ENCODE measurements around the gene ZNF423.
"Not testable (repeated sequence)": the region's sequence is repeated elsewhere in the genome, so short reads cannot be mapped to it uniquely, and the experiment has no call there.

ZNF423 gene

DNA sequence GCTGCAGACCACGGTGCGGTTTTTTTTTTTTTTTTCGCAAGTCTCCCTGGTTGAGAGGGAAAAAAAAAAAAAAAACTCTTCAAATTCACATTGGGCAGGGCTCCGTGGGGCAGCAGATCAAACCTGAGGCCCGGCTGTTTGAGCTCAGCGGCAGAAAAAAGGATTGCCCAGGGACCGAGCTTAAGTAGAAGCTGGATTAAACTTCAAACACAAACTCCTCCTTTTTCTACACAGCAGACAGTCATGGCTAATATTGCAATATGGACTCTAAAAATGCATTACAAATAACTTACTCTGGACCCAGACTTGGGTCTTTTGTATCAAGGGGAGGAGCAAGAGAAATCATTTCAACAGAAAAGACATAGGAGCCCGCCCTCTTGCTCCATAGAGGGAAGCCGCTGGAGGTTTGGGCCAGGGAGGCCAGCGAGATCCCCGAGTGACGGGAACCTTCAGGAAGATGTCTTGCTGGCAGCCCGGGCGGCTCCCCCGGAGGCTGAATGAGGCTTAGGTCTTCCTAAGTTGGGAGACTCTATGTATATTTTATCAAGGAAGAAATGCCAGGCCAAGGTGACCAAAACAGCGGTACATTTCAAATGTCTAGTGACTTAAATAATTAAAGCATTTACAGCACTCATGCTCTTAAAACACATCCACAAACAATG, 167.7 kb downstream of the ZNF423 start:
- DNase-seq: no peak

DNA sequence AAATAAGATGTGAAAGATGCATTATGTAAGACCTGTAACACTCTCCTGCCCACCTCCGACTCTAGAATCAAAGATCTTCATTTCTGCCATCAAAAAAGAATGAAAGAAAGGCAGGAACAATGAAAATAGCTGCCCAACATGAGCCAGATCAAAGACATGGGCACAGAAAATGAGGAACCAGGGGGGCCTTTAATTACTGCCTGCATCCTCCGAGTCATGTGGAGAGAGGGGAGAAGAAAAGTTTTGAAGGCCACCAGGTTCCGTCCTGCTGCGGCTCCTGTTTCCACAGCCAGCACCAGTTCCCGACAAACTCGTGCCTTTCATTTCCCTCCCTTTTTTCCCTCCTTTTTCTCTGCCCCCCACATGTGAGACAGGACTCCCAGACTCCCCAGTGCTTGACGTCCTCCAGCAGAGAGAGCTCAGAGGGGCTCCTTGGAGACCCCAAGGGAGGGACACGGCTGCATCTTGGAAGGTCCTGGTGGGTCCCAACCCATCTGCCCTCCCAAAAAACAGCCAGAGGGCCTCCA, 168.4 kb downstream of the ZNF423 start:
- no peak for DNase-seq

DNA sequence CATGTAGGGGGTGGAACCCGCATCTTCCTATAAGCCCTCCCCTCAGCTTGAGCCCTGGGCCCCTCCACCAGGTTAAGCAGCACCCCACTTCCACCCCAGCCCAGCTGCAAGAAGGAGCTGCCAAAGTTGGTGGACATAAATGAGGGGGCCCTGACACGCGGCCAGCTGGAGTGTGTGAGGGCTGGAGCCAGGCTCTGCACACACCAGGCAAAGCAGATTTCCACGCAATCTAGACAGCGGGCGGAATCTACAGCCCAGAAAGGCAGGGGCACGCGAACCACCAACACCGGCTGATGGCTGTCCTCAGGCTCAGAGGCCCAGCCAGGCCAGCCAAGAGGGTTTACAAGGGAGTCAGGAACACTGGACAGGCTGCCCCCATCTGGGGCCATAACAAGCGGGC, 171.2 kb downstream of the ZNF423 start:
- no peak for DNase-seq

DNA sequence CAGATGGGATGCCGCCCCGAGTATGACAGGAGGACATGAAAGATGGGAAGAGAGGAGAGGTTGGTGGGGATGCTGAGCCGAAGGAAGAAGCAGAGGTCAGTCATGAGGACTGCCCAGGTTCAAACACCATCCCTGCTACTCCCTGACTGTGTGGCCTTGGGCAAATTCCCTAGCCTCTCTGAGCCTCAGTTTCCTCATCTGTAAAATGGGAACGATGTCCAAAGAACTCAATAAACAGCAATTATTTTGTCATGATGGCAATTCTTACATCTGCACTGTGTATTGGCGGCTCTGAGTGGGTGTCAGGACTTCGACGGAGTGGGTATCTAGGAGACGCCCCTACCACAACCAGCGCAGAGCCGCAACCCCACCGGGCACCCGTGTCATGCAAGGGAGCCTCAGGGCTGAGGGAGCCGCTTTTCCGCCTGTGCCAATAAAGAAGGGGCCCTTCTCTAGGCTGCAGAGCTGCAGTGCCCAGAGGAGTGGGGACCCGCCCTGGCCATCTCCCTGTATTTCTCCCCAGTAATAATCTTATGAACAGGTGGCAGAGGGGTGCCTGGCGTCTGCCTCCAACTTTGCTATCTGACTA, 173.2 kb downstream of the ZNF423 start:
- DNase-seq: no peak

DNA sequence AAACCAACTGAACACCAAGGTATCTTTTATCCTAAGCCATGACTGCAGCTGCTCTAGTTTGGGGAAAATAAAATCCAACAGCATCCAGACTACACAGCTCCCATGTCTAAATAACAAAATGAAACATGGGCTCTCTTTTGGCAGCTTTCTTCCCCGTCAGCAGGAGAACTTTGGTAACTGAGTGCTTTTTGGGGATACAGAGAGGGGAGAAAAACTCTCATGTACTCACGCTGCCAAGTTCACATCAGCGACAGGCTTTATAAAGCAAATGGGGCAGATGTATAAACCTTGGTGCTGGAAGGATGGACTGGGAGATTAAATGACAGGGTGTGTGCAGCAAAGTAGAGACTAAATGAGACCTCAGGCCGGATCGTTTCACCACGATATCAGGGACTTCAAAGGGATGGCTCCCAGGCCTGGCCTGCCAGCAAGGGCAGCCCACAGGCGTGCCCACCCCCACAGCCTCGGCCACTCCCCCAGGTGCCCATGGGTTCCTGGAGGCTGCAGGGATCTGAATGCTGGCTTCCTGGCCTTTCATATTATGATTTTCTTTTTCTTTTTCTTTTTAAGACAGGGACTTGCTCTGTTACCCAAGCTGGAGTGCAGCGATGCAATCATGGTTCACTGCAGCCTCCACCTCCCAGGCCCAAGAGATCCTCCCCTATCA, 174.6 kb downstream of the ZNF423 start:
- DNase-seq: no peak

DNA sequence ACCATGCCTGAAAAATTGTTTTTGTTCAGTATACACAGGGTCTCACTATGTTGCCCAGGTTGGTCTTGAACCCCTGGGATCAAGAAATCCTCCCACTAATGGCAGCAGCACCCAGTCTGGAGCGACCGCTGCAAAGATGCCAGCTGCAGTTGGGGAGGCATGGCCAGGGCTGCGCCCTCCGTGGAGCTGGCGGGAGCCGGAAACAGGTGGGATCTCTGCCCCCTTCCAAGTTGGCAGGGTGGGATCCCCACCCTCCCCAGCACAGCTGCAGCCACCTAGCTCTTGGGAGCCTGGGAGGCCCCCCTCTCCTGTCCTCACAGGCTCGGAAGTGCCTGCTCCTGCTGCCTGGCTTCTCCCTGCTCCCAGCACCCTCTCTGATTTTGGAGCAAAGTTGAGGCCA, 176.8 kb downstream of the ZNF423 start:
- DNase-seq: no peak

DNA sequence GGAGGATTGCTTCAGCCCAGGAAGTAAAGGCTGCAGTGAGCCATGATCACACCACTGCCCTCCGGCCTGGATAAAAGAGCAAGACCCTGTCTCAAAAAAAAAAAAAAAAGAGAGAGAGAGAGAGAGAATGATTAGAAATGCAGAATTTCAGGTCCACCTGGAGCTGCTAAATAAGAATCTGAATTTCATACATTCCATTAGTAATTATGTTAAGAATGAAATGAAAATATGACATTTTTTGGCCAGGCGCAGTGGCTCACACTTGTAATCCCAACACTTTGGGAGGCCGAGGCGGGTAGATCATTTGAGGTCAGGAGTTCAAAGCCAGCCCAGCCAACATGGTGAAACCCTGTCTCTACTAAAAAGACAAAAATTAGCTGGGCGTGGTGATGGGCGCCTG, 178.3 kb downstream of the ZNF423 start:
- not testable (repeated sequence) for DNase-seq

DNA sequence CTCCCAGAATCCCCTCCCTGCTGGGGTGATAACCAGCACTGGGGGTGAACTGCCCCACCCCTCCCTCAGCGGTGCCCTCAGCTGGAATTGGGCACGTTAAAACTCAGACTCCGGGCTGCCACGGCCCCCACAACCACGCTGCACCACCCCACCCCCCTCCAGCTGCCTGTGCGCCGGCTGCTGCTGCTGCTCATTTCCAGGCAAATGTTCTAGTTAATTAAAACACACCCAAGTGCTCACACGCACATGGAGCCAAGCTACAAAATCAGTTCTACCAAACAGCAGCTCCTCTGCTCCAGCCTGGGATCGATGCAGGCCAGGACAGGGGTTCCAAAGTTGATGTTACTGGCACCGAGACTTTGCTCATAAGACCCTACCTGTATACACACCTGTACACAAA, 180.5 kb downstream of the ZNF423 start:
- DNase-seq: peak; percentile 11

DNA sequence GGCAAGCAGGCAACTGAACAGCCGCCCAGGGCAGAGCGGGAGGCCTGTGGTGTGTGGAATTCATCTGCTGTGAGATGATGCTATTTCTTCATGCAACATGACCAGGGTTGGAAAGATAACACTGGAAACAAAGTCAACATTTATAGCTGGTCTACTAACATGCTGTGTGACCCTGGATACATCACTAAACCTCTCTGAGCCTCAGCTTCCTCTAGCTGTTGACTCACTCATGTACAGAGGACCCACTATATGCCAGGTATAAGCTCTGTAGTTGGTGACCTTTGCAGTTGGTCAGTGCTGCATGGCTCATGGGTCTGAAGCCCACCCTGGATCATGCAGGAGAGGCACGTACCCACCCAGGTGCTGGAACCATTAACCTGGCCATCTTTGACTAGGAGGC, 180.9 kb downstream of the ZNF423 start:
- no peak for DNase-seq

DNA sequence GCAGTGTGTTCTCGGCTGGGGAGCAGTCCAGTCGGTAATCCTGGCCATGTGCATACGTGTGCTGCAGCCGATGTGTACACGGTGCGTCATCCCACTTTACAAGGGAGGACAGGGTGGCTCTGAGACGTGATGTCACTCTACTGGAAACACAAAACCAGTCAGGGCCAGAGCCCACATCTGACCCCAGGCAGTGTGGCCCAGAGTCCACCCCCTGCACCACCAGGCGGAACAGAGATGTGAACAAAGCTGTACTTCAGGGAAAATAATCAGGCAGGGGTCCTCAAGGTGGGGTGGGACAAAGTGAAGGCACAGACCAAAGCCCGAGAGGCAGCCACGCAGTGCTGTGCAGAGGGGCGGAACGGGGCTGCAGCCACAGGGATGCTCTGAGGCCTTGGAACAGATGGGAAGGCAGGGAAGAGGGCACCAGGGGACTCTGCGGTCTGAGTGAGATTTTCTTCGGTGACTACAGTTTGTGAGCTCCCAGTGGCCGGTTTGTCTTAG, 181.5 kb downstream of the ZNF423 start:
- DNase-seq: peak; percentile 8

DNA sequence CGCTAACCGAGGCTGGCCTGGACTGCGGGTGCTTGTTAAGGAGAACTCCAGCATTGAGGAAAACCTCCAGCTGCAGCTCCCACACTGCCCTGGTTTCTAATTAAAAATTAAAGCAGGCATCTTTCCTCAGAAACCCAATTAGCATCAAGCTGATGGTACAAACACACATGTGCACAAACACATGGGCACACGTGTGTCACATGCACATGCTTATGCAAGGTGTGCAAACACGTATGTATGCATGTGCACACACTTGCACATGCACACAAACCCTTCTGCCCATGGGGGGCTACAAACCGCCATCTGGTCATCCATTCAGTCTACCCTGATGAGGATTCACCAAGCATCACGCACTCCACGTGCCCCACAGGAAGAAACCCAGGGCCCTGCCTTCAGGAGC, 182.5 kb downstream of the ZNF423 start:
- peak; percentile 36 for DNase-seq

DNA sequence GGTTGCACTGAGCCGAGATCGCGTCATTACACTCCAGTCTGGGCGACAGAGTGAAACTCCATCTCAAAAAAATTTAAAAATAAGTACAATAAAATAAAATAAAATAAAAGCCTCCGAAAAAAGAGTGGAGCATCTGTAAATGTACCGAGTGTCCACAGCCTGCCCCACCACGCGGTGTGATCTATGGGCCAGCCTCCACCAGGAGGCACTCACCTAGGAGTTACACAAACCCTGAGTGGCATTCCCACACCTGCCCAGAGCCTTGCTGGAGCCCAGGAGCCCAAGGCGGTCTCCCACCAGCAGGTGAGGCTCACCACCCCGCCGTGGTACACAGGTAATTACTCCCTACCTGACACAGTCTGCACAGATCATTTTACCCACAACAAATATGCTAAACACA, 183.2 kb downstream of the ZNF423 start:
- DNase-seq: peak; percentile 92

DNA sequence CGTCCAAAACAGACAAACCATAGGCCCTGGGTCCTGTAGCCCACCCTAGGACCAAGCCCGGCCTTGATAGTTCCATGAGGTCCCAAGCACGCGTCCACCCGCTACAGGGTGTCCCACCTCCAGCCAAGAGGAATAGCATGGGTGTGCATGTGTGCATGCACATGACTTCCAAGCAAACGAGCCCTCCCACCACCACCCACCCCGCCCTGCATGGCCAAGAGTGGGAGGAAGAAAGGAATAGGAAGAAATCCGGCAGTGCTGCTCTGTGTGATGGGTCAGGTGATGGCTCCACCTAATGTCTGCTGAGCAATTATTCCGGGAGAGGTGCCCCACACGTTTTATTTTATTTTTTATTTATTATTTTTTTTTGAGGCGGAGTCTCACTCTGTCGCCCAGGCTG, 184.6 kb downstream of the ZNF423 start:
- no peak for DNase-seq

DNA sequence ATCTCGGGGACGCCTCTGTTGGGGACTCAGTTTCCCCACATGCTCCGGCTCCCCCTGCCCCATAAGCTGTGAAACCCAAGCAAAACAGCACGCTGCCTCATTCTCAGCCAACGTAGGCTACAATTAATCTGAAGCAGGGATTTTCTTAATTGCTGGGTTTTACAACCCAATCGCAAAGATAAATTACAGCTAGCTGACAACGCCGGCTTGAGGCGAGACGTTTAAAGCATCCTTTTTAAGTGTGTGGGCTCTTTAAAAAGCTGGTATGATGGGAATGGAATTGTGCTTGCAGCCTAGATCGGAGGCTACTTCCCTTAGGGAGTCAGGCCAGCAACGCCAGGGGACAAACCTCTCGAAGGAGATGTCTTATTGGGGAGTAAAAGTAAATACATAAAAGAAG, 185.3 kb downstream of the ZNF423 start:
- DNase-seq: peak; percentile 75

DNA sequence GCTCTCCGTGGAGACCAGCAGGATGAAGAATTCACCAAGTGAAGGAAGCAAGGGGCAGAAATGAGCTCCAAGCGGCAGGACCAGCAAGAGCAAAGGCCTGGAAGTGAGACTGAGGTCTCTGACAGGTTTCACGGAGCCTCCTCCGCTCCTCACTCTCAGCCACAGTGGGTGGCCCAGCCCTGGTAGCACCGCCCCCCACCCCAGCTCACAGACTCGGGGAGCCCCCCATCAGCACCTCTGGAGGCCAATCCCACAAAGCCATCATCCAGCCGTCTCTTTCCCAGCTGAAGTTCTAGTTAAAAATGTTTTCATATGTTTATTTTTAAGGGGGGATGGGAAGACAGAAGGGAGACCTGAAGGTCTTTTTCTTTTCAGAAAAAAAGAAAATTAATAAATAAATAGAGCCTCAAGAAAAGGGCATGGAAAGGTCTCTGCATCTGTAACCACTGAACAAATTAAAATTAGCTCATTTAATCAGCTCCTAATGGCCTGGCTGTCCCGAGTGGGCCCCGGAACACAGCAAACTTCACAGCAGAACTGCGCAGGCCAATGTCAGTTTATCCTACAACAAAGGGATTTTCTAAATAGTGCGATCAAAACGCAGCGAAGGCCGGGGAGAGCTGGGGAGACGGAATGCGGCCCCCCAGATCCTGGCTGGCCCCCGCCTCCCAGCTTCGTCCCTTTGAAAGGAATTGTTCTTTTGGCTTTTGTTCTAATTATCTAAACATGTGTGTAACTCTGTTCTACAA, 190.3 kb downstream of the ZNF423 start:
- no peak for DNase-seq

DNA sequence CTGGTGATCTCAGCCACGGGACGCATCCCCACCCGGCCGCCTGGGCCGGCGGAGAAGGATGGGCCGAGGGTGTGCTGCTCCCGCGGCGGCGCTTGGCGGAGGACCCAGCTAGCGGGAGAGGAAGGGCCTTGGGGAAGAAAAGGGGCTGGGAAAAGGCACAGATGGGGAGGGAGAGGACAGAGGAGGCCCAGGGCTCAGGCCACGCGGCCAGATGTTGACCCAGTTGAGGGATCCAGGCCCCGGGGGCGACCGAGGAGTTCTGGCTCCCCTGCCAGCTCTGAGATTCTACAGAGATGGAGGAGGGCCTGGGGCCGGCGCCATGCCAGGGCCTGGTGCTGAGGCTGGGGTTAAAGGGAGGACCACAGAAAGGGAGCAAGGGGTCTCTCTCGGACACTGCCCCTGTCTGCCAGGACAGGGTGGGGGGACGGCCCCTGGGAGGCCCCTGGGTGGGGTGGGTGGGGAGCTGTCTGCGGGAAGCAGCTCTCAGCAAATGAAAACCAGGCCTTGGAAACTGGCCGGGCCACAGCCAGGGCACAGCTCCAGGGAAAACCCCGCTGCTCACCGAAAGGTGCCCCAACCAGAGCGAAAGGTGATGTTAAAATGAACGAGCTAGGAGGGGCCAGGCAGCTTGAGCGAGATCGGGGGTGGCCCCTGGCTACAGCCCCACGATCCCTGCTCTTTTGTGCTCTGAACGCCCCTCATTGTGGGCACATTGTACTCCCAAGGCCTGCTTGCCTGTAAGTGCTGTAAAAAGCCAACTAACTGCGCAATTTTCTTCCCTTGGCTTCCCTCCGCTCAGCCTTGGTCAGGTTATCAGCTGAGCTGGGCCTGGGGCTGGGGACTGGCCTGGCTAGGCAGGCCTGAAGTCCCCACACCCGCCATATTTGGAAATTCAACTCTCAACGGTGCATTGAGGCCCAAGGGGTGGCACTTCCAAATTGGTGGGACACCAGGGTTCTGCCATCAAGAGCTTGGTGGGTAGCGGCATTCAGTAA, 191.4 kb downstream of the ZNF423 start:
- no peak for DNase-seq

DNA sequence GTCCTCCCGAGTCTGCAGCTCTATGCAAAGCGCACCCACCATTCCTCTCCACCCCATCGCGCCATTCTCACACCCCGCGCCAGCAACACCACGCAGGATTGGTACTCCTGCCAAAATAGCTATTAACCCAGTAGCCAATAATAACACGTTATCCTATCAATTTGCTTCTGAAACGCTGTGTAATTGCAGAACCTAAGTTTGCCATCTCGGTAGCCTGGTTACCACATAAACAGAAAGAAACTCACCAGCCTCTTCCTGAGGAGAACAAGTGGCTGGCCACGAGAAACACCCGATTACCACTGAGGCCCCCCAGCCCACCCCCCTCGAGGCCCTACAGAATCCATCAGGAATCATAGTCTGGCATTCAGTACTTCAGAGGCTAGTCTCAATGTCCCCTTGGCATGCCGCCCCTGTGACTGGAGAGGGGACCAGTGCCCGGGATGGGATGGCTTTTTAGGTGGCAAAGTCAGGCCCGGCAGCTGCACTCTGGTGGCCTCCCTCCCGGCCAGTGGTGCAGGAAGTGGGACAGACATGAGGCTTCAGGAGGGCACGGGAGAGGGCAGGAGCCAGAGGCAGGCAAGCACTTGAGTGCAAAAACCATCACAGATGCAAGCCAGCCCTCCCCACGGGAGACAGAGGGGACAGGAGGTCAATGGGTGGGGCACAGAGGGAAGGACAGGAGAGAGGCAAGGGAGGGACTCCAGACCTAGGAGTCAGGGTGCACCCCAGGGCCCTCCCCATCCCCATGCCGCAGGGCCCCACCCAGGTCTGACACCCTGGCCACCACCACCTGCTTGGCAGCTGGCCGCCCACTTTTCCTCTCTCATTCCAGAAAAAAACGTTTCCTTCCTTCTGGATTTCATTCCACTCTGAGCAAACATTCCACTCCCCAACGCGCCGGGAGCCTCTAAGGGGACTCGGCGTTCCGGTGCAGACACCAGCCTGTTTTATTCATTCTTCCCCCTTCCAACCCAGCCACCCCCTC, 192.5 kb downstream of the ZNF423 start:
- DNase-seq: peak; percentile 21

DNA sequence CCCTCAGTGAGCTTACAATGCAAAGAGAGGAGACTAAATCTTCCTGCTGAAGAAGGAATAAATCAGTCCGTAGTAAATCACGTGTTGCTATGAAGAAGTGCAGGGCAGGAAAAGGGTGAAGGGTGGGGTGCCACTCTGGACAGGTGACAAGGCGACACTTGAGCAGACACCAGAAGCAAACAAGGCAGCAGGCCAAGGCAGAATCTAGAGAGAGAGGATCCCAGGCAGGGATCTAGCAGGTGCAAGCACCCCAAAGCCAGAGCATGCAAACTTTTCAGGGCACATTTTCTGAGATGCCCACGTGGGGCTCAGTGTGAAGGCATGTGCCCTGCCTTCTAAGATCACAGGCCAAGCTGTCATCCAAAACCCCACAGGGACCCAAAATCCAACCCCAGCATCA, 193.3 kb downstream of the ZNF423 start:
- DNase-seq: no peak

DNA sequence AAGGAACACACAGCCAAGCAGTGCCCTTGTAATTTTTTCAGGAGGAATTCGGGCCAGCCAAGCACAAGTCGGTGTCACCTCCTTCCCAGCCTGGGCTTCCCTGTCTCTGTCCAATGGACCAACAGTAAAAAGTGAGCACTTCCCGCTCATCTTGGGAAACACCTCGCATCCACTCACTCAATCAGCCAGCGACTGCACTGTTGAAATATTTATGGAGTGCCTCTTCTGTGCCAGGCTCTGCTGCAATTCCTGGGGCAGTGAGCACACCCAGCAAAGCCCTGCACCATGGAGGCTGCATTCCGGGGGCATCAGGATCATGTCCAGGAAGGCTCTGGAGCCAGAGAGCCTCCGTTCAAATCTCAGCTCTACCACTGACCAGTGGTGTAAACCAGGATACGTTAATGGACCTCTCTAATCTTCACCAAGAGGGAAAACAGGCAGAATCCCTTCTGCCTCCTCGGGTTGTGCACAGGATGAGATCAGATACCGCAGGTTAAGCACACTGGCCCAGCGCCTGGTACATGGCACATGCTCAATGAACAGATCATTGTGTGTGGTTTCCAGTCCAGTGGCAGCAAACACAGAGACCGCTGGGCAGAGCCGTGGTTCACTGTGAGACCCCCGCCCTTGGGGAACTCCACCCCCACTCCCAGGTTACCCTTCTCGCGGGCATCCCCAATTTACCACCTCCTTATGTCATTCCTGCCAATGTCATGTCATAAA, 194.3 kb downstream of the ZNF423 start:
- DNase-seq: no peak

DNA sequence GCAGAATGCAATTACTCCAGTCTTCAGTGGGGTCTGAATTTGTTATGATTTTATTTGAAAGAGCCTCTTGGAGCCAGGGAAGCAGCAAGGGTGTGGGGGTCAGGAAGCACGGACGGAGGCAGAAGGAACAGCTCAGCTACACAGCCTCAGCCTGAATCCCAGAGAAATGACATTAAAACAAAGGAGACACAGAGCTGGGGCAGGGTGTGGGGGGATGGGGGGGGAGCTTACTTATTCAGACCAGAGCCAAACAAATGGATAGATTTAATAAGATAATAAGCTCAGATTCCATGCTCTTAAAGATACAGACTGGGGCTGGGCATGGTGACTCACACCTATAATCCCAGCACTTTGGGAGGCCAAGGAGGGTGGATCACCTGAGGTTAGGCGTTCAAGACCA, 195.3 kb downstream of the ZNF423 start:
- DNase-seq: no peak
